GM20431 (cell line): ENCODE measurements around the gene ZNF184.
"Not testable (repeated sequence)": the region's sequence is repeated elsewhere in the genome, so short reads cannot be mapped to it uniquely, and the experiment has no call there.

Experiments used
- in situ Hi-C: fragments of 300-500 bp; cut with MseI, MboI; formaldehyde crosslinking; loops from one replicate; pipeline ENCODE4 v1.15.0; 2020; ENCODE audit warnings: low sequenced_read_pairs; ENCODE audit not compliant: unreplicated experiment

ZNF184 gene

DNA sequence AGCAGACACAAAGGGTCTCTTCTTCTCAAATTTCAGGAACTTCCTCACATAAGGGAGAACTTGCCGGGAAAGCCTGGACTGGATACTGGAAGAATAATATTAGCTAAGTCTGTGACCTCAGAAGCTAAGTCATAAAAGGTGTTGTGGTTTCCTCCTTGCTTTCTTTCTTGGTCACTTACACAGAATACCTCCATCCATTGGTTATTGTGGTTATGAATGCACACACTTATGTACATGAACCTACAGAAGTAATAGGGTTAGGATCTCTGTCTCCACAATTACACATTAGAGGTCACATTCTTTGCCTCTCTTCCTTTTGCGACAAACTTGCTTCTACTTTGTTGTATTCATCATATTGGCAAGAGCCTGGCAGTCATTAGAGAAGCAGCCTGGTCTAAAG, 43.9 kb downstream of the ZNF184 start:
- in situ Hi-C loops: no loop called here

DNA sequence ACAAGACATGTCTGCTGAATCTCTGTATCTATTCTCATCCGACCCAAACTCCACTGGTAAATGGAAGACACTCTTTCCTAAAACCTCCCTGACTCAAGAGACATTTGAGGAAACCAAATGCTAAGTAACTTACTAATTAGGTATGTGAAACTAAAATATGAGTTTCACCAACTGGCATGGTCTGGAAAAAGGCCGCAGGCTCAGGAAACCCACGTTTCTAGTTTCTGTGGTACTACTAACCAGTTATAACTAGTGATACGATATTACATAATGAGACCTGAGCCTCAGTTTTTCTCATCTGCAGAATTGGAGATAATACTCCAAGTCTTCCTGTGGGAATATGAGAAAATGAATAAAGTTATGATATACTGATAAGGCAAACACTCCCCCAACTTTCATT, 44.4 kb downstream of the ZNF184 start:
- in situ Hi-C loops: no loop called here

GRCh38 chr6:27426045-27426620, 46.8 kb downstream of the ZNF184 start:
- in situ Hi-C loops: no loop called here

- in situ Hi-C loops: not testable (repeated sequence)
These were observed 48.1 kb downstream of the ZNF184 start for GRCh38 chr6:27424851-27425250.

- in situ Hi-C loops: no loop called here
These were observed 50.1 kb downstream of the ZNF184 start for GRCh38 chr6:27422651-27423332.

DNA sequence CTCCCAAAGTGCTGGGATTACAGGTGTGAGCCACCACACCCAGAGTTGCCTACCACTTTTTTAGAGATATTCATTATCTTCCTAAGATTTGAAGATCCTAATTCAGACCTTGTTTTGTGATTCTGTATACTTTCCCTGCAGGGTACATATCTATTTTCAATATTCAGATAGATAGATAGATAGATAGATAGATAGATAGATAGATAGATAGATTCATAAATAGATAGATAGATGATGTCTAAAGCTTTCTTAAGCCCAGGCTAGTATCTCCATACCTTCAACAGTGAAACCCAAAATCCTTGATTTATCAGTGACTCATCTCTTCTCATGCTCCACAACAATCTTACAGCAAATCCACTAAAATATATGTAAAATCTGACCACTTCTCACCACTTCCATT, 53.5 kb downstream of the ZNF184 start:
- in situ Hi-C loops: no loop called here

- in situ Hi-C loops: no loop called here
These were observed 57.0 kb downstream of the ZNF184 start for GRCh38 chr6:27415898-27416297.

DNA sequence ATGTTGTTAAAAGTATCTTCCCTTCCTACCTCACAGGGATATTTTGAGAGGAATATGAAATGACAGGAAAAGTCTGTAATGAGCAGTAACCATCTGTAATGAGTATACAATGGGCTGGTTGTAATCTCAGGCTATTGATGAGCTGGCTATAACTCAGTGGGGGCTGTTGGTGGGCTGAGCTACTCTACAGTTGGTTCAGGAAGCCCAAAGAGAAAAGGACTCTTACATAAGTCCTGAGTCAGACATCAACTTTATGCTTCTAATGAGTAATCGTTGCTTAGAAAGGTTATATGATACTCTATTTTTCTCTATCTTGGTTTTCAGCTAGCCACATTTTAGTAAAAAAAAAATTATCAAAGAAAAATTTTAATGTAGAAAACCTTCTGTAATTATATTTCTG, 57.9 kb downstream of the ZNF184 start:
- in situ Hi-C loops: no loop called here

DNA sequence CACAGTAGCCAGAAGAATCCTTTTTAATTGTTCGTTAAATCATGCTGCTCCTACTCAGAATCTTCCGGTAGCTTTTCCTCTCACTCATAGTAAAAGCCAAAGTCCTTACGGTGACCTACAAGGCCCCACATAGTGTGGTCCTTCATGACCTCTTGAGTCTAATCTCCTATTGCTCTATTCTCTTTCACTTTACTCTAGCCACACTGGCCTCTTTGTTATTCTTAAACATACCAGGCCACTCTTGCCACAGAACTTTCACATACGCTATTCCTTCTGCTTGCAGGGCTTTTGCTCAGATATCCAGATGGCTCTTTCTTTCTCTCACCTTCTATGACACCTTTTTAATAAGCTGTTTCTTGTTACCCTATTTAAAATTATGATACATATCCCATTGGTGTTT, 58.6 kb downstream of the ZNF184 start:
- in situ Hi-C loops: no loop called here

- in situ Hi-C loops: no loop called here
These were observed 65.6 kb downstream of the ZNF184 start for GRCh38 chr6:27407153-27407814.

DNA sequence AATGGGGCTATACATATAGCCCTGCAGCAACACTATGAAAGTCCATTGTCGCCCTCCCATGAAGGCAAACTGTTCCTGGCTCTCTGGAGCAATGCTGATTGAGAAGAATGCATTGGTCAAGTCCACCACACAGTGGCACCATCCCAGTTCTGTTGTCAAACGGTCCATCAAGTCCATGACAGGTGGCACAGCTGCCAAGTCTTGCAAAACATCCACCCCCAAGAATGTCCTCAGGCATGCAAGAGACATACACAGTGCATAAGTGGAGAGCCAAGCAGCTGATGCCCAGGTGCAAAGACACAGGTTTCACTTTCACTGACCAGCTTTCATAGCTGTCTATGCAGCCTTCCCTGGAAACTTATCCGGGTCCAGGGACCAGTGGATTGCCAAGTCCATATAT, 66.8 kb downstream of the ZNF184 start:
- in situ Hi-C loops: no loop called here

- in situ Hi-C loops: no loop called here
These were observed 71.8 kb downstream of the ZNF184 start for GRCh38 chr6:27400877-27401642.
